ENCODE measurements around the gene HMGXB3. TPM values are rescaled to one million over a fixed set of nuclear protein-coding genes. Genes with fewer than 3 reads are reported as not detected.

HMGXB3 gene
- 25.4 and 29.2 TPM in 2 replicates for total RNA-seq

- DNase-seq (ENCODE audit: low read depth, low spot score) = peak; percentile 78
Measured at GRCh38 chr5:150000256-150000989, at the start of gene HMGXB3, which contains the start of gene TIGD6. TSS of gene HMGXB3 (plus strand) at chr5:150000739. CDS start at chr5:150004853, 4,114 bp downstream. TSS of gene TIGD6 (minus strand) at chr5:150000654. CDS start at chr5:149996348, 4,306 bp downstream.

GRCh38 chr5:149951138-149951749 is 49.3 kb upstream of the HMGXB3 start:
- no peak for DNase-seq (ENCODE audit: low read depth, low spot score)

GRCh38 chr5:149953436-149954121 is 47.0 kb upstream of the HMGXB3 start:
- DNase-seq (ENCODE audit: low read depth, low spot score) = no peak

GRCh38 chr5:149954798-149955197 is 45.7 kb upstream of the HMGXB3 start:
- no peak for DNase-seq (ENCODE audit: low read depth, low spot score)

- DNase-seq (ENCODE audit: low read depth, low spot score) = no peak
Measured at GRCh38 chr5:149956685-149957084, 43.9 kb upstream of the HMGXB3 start.

GRCh38 chr5:149957855-149958254 is 42.7 kb upstream of the HMGXB3 start:
- DNase-seq (ENCODE audit: low read depth, low spot score) = no peak

- DNase-seq (ENCODE audit: low read depth, low spot score) = peak; percentile 56
Measured at GRCh38 chr5:149959406-149960236, 40.9 kb upstream of the HMGXB3 start.

- peak; percentile 89 for DNase-seq (ENCODE audit: low read depth, low spot score)
Measured at GRCh38 chr5:149960272-149961185, 40.0 kb upstream of the HMGXB3 start, which contains the start of gene SLC26A2. TSS of gene SLC26A2 (plus strand) at chr5:149960758. CDS start at chr5:149977653, 16,895 bp downstream.

- DNase-seq (ENCODE audit: low read depth, low spot score) = no peak
Measured at GRCh38 chr5:149961186-149961685, 39.3 kb upstream of the HMGXB3 start.

- no peak for DNase-seq (ENCODE audit: low read depth, low spot score)
Measured at GRCh38 chr5:149961957-149962409, 38.6 kb upstream of the HMGXB3 start.

GRCh38 chr5:149962601-149963300 is 37.8 kb upstream of the HMGXB3 start:
- DNase-seq (ENCODE audit: low read depth, low spot score) = no peak

- DNase-seq (ENCODE audit: low read depth, low spot score) = no peak
Measured at GRCh38 chr5:149963729-149964128, 36.8 kb upstream of the HMGXB3 start.

GRCh38 chr5:149966946-149967345 is 33.6 kb upstream of the HMGXB3 start:
- DNase-seq (ENCODE audit: low read depth, low spot score) = no peak

- no peak for DNase-seq (ENCODE audit: low read depth, low spot score)
Measured at GRCh38 chr5:149969181-149969930, 31.2 kb upstream of the HMGXB3 start.

GRCh38 chr5:149975409-149975808 is 25.1 kb upstream of the HMGXB3 start:
- DNase-seq (ENCODE audit: low read depth, low spot score) = no peak

- DNase-seq (ENCODE audit: low read depth, low spot score) = no peak
Measured at GRCh38 chr5:149979896-149980295, 20.6 kb upstream of the HMGXB3 start.

- DNase-seq (ENCODE audit: low read depth, low spot score) = no peak
Measured at GRCh38 chr5:149981206-149981605, 19.3 kb upstream of the HMGXB3 start.

GRCh38 chr5:149982505-149982904 is 18.0 kb upstream of the HMGXB3 start:
- no peak for DNase-seq (ENCODE audit: low read depth, low spot score)

- no peak for DNase-seq (ENCODE audit: low read depth, low spot score)
Measured at GRCh38 chr5:149988126-149988525, 12.4 kb upstream of the HMGXB3 start.

Data from pulmonary artery endothelial cell (primary cell).